ENCODE results near the gene COL12A1. TPM values are rescaled to one million over a fixed set of nuclear protein-coding genes. Genes with fewer than 3 reads are reported as not detected.
A peak's percentile ranks its signal among the peaks of the same experiment; 100 is the strongest.

COL12A1 gene
- total RNA-seq, 4 donors from 2014 or later: 125 to 589 (median 192) TPM

- ATAC-seq (ENCODE audit: low FRiP score): no peak
- no peak for TF ChIP-seq CTCF (IDR thresholded peaks at IDR 0.05)
Observed at GRCh38 chr6:75206576-75207342, 906 bp upstream of the COL12A1 start.

GRCh38 chr6:75204959-75205775 is 686 bp downstream of the COL12A1 start:
- no peak for TF ChIP-seq CTCF (IDR thresholded peaks at IDR 0.05)
- DNase-seq (ENCODE audit: low spot score) (no peak), ATAC-seq (ENCODE audit: low FRiP score) (peak; percentile 33)

More at GRCh38 chr6:75206576-75207342, 906 bp upstream of the COL12A1 start:
- no peak for DNase-seq (ENCODE audit: low spot score)

- TF ChIP-seq CTCF (IDR thresholded peaks at IDR 0.05): peak in 2 of 3 donors; percentile 10 to 31
- DNase-seq (ENCODE audit: low spot score): peak; percentile 44
- peak; percentile 41 for ATAC-seq (ENCODE audit: low FRiP score)
Observed at GRCh38 chr6:75204217-75204958, 1.5 kb downstream of the COL12A1 start.

GRCh38 chr6:75203721-75204120 is 2.1 kb downstream of the COL12A1 start:
- no peak for DNase-seq (ENCODE audit: low spot score)
- no peak for ATAC-seq (ENCODE audit: low FRiP score)
- TF ChIP-seq CTCF (IDR thresholded peaks at IDR 0.05): no peak

GRCh38 chr6:75202676-75203131 is 3.1 kb downstream of the COL12A1 start:
- TF ChIP-seq CTCF (IDR thresholded peaks at IDR 0.05): no peak
- ATAC-seq (ENCODE audit: low FRiP score) (no peak), DNase-seq (ENCODE audit: low spot score) (no peak)

GRCh38 chr6:75201901-75202672 is 3.8 kb downstream of the COL12A1 start:
- ATAC-seq (ENCODE audit: low FRiP score) (no peak), DNase-seq (ENCODE audit: low spot score) (no peak)
- TF ChIP-seq CTCF (IDR thresholded peaks at IDR 0.05): no peak

Data from omental fat pad (tissue), 4 donors.